Measurements from ENCODE around the gene CNIH3.

CNIH3 gene

GRCh38 chr1:224749916-224750315 lies 133.8 kb downstream of the CNIH3 start:
- no peak for DNase-seq

GRCh38 chr1:224751624-224752311 lies 135.7 kb downstream of the CNIH3 start:
- no peak for DNase-seq

DNA sequence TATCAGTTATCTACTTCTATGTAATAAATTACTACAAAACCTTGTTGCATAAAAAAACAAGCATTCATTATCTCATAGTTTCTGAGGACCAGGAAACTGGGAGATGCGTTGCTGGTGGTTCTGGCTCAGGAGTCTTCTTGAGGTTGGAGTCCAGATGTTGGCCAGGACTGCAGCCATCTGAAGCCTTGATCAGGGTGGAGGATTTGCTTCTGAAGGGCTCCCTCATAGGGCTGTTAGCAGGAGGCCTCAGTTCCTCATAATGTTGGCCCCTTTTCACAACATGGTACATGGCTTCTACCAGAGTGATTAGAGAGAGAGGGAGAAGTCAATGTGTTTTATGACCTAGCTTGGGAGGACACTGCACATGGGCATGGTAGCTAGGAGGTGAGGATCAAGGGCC lies 137.4 kb downstream of the CNIH3 start:
- no peak for DNase-seq

DNA sequence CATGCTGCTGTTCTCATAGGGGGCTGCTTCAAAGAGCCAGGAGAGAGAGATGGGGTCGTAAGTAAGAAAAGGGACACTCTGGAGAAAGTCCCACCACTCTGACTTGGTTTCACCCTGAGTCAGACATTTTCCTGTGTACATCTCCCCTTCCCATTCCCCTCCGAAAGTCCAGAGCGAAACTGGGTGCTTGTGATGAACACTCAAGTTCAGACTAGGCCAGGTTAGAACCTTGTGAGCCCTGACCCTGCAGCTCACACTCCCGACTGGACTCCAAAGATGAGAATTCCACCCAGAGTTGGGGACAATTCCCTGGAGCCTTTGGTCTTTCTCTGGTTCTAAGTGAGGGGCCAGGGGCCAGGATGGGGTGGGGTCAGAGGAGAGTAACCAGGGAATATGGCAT lies 139.5 kb downstream of the CNIH3 start:
- no peak for DNase-seq

GRCh38 chr1:224757508-224757907 lies 141.4 kb downstream of the CNIH3 start:
- no peak for DNase-seq

- no peak for DNase-seq
These were observed 143.0 kb downstream of the CNIH3 start for GRCh38 chr1:224759135-224759534.

DNA sequence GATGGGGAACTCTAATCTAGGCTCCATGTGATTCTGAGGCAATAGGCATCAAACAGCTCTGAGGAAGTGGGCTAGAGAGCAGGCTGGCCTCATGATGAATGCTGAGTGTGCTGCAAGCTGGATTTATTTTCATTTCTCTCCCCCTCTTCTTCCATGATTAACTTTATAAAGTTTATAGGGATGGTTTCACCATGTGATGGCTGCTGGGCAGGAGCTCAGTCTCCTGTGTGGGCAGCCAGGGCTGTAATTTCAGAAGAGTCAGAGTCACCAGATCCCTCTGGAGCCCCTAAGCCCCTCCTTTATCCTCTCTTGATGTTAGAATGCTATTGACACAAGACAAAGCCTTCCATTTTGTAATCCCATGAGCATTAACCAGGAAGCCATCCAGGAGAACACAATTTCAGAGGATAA lies 143.6 kb downstream of the CNIH3 start:
- no peak for DNase-seq

- no peak for DNase-seq
These were observed 144.0 kb downstream of the CNIH3 start for GRCh38 chr1:224760163-224760562.

- DNase-seq = no peak
These were observed 145.1 kb downstream of the CNIH3 start for GRCh38 chr1:224761245-224761644.

GRCh38 chr1:224762046-224762445 lies 145.9 kb downstream of the CNIH3 start:
- DNase-seq = no peak

DNA sequence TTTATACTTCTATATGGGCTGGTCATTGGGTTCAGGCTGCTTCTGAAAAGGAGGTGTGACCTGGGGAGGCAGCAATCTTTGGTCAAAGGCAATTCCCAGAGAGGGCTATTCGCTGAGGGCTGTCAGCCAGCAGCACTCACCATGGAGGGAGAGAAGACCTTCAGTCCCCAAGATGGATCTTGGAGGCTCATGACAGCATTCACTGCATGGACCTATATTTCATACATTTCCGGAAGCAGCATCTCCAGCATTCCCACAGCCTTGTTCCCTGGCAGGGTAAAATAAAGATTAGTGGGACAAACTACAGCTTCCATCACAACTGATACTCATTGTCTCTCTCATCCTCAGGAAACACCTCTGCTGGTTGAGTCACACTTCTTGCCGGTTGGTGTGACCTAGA lies 146.6 kb downstream of the CNIH3 start:
- no peak for DNase-seq

DNA sequence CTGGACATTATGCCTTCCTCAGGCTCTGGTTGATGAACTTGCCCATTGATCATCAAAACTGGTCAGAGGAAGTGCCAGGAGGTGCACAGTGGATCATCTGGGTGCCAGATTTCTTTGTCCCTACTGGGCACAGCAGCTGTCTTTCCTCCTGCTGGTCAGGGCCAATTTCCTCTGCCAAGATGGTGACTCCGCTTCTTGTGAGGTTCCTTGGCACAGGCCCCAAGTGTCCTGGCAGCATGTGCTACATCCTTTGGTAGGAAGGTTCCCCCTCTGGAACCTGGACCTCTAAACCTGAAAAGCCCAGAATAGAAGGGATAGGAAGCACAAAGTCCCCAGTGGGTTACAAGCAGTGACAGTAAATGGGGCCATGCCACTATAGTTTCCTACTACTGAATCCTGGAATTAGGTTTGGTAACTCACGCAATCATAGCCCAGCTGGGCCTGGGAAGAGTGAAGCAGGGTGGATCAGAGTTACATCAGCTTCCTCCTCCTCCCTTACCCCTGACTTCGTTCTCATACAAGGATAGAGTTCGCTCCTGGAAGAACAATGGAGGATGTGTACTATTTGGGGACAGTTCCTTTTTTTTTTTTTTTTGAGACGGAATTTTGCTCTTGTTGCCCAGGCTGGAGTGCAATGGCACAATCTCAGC lies 147.1 kb downstream of the CNIH3 start:
- DNase-seq = no peak

DNA sequence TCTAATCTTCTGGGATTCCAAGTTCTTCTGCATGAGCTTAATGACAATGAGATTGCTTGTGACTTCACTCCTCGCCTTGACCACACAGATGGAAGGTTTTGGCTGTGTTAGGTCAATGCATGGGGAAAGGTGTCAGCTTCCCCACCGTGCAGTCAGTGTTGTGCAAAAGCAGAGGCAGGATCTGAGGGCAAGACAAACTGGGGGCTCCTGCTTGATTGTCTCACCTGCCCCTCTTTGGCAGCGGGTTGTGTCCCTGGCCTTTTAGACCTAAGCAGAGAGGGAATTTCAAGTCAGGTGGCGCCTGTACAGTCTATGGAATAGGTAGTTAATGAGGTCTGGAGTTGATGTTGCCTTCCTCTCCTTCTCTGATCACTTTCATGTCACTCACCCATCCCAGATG lies 150.1 kb downstream of the CNIH3 start:
- DNase-seq = no peak

DNA sequence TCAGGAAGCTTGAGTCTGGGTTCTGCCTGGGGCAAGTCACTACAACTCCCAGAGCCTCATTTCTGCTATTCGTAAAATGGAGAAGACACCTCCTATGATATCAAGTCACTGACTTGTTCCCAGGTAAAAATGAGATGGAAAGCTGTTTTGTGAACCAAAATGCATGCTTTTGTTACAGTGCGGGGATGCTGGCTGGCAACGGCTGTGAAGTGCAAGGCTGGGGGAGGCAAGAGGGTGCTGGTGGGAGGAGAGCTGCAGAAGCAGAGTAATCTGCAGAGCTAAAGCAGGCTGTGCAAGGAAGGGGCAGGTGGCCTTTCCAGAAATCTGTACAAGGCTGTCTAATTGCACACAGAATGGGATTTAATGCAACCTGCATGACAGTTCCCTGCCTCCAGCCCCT lies 150.9 kb downstream of the CNIH3 start:
- DNase-seq = no peak

GRCh38 chr1:224767676-224768075 lies 151.6 kb downstream of the CNIH3 start:
- no peak for DNase-seq

GRCh38 chr1:224768971-224769370 lies 152.9 kb downstream of the CNIH3 start:
- DNase-seq = no peak

DNA sequence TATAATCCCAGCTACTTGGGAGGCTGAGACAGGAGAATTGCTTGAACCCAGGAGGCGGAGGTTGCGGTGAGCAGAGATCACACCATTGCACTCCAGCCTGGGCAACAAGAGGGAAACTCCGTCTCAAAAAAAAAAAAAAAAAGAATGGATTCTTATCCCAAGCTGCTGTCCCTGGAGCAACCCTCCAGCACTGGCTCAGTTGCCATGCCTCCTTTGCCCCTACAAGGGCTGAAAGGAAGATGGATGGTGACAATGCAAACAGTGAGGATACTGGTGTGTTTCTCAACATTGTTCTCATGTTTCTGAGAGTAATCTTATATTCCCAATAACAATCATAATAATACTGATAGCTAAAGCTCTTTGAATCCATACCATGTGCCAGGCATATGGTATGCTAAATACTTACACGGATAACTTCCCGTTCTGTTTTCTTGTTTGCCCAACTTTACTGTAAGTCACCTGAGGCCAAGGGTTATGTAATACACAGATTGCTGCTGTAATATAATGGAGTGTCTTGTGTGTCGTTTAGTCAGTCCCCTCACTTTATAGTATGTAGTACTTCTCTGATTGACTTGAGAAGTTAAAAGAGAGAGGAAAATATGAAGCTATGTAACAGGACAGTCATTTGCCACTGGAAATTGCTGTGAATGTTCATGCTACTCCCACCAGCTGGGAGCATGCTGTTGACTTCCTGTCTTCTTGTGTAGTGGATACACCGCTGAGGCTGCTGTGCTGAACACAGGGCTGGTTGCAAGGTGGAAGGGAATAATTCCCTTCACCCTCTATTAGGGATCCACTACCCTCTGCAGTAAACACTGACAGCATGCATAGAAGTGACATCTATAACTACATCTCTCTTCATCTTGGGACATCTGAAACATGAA lies 153.6 kb downstream of the CNIH3 start:
- no peak for DNase-seq

DNA sequence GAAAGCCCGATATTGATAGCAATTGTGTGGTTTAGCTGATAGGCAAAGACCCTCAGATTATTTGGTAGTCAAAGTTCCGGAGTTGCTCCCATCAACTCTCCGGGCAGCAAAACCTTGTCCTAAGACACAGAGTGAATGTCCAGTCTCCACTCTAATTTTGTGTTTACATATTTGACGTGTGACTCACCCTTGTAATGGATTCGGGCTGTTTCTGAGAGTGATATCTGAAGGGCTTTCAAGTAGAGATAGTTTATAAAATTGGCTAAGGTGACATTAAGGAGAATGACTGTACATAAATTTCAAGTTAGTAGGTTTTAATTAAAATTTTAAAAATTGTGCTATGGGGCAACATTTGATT lies 154.2 kb downstream of the CNIH3 start:
- no peak for DNase-seq

- DNase-seq = no peak
These were observed 157.5 kb downstream of the CNIH3 start for GRCh38 chr1:224773646-224774045.

DNA sequence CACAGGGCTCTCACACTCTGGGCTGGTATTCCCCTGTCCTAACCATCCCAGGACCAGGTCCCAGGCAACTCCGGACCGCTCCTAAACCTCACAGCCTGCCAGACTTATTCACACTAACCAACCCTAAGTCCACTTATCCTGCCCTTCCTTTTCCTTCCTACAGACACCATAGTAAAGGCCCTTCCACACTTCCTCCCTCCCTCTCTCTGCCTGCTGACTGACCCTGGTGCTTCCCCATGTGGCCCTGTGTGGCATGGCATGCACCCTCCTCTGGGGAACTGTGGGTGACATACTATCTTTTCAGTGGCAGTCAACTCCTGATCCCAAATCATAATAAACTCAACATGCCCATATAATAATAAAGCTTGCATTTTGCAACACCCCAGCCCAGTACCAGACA lies 158.3 kb downstream of the CNIH3 start:
- no peak for DNase-seq

DNA sequence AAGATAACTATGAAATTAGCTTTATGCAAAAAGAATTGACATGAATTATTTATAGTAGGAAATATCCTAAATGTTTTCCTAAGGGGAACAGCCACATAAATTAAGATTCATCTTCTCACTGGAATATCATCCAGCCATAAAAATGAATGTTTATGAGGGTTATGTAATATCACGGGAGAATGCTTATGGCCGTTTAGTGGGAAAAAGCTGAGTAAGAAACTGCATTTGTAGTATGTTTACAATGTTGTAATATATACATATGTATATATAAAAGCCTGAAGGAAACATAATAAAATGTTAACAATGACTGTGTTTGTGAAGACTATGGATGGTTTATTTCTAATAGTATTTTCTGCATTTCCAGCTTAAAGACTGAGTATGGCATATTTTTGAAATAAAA lies 161.1 kb downstream of the CNIH3 start:
- no peak for DNase-seq

DNA sequence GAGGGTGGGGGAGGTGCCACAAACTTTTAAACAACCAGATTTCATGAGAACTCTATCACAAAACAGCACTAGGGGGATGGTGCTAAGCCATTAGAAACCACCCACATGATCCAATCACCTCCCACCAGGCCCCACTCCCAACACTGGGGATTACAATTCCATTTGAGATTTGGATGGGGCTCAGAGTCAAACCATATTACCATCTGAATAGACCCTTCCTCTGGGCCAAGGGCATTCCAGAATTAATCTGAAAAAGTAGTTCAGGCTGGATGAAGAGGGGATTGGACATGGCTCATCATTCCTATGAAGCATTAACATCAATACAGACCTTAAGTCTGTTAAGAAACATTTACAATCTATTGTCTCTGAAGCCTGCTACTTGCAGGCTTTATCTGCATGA lies 163.4 kb downstream of the CNIH3 start:
- DNase-seq = no peak

DNA sequence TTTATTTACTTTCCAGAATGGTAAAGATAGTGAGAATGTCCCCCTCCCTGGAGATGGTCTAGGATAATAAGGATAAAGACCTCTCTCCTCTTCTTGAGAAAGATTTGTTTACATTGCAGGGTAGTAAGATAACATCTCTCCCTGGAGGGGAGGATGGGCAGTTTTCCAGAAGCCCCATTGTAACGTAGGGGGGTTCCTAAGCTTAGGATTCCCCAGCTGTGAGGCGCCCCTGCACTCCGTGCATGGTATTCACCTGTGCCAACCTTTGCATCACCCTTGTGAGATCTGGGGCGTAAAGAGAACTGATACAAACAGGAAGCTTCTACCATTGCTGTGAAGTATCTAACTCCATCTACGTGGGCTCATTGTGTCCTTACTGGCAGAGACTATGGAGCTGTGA lies 164.6 kb downstream of the CNIH3 start:
- no peak for DNase-seq

- DNase-seq = no peak
These were observed 165.7 kb downstream of the CNIH3 start for GRCh38 chr1:224781800-224782199.
